AG09319 (cell line): ENCODE measurements around the gene CHN2.

Experiments used
- DNase-seq: peaks from one replicate; pipeline ENCODE4 v3.0.0-alpha.2; 2010; ENCODE audit warnings: low read depth; ENCODE audit errors: extremely low read depth
- TF ChIP-seq, protein P1 (sequence below): IDR thresholded peaks from 2 replicates; pipeline ENCODE4 v1.5.1; 2011; ENCODE audit warnings: low read depth, mild to moderate bottlenecking, inconsistent platforms, low read length, moderate library complexity

Gene CHN2

DNA sequence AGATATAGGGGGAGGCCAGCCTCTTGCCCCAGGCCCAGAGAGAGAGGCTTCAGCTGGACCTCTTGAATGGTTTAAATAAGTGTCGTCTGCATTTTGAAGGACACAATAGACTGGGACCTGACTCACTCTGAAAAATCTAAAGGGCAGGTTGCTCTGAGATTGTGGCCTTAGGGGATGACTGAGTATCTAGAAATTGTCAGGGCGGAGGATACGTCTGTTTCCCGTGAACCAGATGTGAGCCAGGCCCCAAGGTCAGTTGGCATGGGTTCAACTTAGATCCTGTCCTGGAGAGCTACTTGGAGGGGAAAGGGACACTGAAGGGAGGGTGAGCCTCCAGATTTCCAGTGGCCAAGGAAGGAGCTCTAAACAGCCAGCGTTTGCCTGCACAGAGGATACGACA lies 110.2 kb downstream of the CHN2 start:
- TF ChIP-seq, protein P1, sequence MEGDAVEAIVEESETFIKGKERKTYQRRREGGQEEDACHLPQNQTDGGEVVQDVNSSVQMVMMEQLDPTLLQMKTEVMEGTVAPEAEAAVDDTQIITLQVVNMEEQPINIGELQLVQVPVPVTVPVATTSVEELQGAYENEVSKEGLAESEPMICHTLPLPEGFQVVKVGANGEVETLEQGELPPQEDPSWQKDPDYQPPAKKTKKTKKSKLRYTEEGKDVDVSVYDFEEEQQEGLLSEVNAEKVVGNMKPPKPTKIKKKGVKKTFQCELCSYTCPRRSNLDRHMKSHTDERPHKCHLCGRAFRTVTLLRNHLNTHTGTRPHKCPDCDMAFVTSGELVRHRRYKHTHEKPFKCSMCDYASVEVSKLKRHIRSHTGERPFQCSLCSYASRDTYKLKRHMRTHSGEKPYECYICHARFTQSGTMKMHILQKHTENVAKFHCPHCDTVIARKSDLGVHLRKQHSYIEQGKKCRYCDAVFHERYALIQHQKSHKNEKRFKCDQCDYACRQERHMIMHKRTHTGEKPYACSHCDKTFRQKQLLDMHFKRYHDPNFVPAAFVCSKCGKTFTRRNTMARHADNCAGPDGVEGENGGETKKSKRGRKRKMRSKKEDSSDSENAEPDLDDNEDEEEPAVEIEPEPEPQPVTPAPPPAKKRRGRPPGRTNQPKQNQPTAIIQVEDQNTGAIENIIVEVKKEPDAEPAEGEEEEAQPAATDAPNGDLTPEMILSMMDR: no peak
- no peak for DNase-seq

DNA sequence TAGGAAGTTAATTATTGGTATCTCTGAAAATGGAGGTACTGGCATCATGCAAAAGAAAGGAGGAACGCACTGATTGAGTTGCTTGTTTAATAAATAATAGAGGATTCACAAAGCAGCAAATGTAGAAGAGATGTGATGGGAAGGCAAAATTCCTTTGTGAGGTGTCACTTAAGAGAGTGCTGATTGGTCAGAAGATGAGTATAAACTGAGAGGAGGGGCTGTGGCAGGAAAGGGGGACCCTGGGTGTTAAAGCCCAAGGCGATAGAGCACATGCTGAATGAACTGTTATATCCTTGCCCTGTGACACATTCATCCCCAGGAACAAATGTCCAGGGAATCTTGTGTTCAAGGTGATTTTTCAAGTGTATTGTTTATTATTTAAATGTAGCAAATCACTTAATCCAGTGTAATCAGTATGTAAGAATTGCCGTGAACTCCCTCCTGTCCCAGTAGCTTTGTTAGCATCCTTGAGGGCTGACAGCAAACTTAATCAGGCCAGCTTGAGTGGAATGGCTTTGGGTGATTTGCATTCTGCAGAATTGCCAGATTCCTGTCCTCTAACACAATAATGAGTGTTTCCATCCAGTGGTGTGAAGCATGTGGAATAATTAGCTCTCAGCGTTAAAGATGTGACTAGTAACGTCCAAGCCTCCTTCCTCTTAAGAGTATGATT lies 111.9 kb downstream of the CHN2 start:
- no peak for DNase-seq
- TF ChIP-seq, protein P1: no peak

DNA sequence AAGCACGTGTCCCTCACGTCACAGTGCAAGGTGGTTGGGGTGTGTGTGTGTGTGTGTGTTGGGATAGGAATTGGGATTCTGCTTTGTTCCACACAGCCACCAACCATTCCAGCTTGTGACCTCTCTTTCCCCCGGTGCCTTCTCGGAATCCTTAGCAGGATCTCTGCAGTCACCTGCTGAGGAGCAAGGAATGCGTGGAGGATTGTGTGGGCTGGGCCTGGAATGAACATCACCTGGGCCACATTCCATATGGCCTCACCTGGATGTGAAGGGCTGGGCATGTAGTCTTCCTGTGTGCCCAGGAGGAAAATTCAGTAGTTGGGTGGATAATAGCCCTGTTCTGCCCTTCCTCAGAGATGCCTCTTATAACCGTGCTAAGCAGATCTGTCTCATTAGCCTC lies 113.8 kb downstream of the CHN2 start:
- TF ChIP-seq, protein P1: no peak
- no peak for DNase-seq

DNA sequence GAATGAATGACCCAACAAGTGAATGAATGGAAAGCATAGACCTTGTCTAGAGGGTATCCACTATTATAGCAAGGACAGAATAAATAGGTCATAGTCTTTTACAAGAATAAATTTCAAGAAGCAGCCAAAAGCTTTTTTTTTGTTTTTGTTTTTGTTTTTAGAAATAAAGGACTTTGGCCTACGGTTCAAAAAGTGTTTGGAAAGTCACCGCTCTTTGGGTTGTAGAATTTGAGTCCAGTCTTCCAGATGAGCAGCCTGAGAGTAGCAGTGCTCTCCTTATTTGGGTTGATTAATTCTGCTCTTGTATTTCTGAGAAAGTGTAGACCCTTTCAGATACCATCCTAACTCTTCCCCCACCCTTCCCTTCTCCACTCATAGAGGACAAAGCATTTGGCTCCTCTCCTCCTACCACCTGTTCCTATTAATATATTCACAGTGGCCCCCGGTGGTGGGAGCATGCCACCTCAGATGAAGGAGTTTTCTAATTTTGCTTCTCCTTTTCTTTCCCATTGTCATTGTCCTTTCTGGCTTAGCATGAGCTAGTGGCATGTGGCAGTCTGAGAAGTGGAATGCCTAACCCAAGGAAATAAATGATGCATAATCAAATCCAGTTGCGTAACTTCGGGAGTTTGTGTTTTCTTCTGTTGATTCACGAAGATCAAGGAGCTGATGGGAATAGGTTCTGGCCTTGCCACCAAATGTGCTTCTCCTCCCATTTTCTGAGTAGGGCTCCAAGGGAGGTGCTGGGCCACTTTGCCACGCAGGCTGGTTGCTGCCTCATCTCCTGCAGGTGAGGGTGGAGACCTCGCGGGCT lies 114.7 kb downstream of the CHN2 start:
- TF ChIP-seq, protein P1: no peak
- no peak for DNase-seq

DNA sequence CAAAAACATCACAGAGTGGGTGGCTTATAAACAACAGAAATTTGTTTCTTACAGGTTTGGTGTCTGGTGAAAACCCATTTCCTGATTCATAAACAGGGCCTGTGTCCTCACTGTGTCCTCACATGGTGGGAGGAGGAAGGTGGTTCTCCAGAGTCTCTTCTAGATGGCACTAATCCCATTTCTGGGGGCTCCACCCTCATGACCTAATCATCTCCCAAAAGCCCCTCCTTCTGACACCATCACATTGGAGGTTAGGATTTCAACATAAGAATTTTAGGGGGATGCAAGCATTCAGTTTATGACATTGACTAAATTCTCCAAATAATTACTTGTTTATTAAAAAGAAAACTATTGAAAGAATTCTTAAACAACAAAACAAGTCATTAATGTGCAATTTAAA lies 116.0 kb downstream of the CHN2 start:
- no peak for DNase-seq
- TF ChIP-seq, protein P1: no peak

DNA sequence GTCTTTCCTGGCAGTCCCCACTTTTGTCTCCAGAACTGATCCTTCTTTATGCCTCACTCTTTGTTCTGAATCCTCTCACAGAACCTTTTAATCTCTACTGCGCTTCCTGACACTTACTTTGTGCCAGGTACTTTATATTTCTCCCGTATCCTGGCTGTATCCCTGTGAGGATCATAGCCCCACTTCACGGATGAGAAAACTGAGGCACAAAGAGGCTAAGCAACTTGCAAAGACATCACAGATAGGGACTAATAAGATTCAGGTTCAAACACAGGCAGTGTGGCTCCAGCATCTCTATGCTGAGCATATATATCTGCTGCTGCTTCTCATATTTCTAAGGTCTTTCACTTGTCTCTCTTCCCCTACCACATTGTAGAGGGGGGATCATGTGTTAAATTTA lies 116.7 kb downstream of the CHN2 start:
- TF ChIP-seq, protein P1: no peak
- no peak for DNase-seq

DNA sequence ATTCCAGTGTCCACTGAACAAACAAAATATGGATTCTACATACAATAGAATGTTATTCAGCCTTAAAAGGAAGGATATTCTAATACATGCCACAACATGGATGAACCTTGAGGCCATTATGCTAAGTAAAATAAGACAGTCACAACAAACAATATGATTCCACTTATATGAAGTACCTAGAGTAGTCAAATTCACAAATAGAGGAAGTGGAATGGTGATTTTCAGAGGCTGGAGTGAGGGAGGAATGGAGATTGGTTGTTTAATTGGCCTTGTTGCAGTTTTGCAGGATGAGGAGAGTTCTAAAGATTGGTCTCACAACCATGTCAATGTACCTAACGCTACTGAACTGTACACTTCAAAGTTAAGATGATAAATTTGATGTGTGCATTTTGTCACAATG lies 119.6 kb downstream of the CHN2 start:
- no peak for DNase-seq
- TF ChIP-seq, protein P1: no peak
